Measurements from ENCODE around the gene ITPKB.

The ITPKB gene

GRCh38 chr1:226736001-226736907 lies 2.8 kb downstream of the ITPKB start:
- H3K27ac ChIP-seq, result peak overlapping the region; percentile 55 to 86
- peak overlapping the region; percentile 94 for H3K4me3 ChIP-seq
- DNase-seq (ENCODE audit: low spot score), result no peak
- TF ChIP-seq CTCF (IDR thresholded peaks at IDR 0.05), result no peak

- Histone ChIP-seq H3K4me3 (peak overlapping the region; percentile 94), H3K27ac (no peak overlapping the region)
- TF ChIP-seq CTCF (IDR thresholded peaks at IDR 0.05), result no peak
- no peak for DNase-seq (ENCODE audit: low spot score)
Observed at GRCh38 chr1:226735576-226735975, 3.5 kb downstream of the ITPKB start.

GRCh38 chr1:226734611-226735153 lies 4.4 kb downstream of the ITPKB start:
- TF ChIP-seq CTCF (IDR thresholded peaks at IDR 0.05), result no peak
- no peak for DNase-seq (ENCODE audit: low spot score)
- Histone ChIP-seq H3K27ac (no peak overlapping the region), H3K4me3 (peak overlapping the region; percentile 39)

- no peak for TF ChIP-seq CTCF (IDR thresholded peaks at IDR 0.05)
- no peak for DNase-seq (ENCODE audit: low spot score)
- Histone ChIP-seq H3K4me3 (peak overlapping the region; percentile 39), H3K27ac (peak overlapping the region in 1 of 2 donors; percentile 28)
Observed at GRCh38 chr1:226733876-226734275, 5.2 kb downstream of the ITPKB start.

- Histone ChIP-seq H3K27ac (peak overlapping the region in 1 of 2 donors; percentile 15), H3K4me3 (peak overlapping the region; percentile 39)
- no peak for TF ChIP-seq CTCF (IDR thresholded peaks at IDR 0.05)
Observed at GRCh38 chr1:226733304-226733703, 5.8 kb downstream of the ITPKB start.

GRCh38 chr1:226732856-226733291 lies 6.2 kb downstream of the ITPKB start:
- DNase-seq (ENCODE audit: low spot score), result no peak
- no peak for TF ChIP-seq CTCF (IDR thresholded peaks at IDR 0.05)
- Histone ChIP-seq H3K27ac (peak overlapping the region in 1 of 2 donors; percentile 15), H3K4me3 (peak overlapping the region; percentile 37)

More at GRCh38 chr1:226733304-226733703, 5.8 kb downstream of the ITPKB start:
- no peak for DNase-seq (ENCODE audit: low spot score)

Measured in coronary artery (tissue), 2 donors.